Peyer's patch (tissue), 4 donors: Measurements from ENCODE around the gene ZNF143. TPM values are rescaled to one million over a fixed set of nuclear protein-coding genes. Genes with fewer than 3 reads are reported as not detected.
A peak's percentile ranks its signal among the peaks of the same experiment; 100 is the strongest.
"Not testable (repeated sequence)": the region's sequence is repeated elsewhere in the genome, so short reads cannot be mapped to it uniquely, and the experiment has no call there.

Source experiments
- DNase-seq, 3 donors: peaks; one replicate each; pipeline ENCODE4 v3.0.0-alpha.2; 2017 to 2019
- H3K27ac ChIP-seq, 4 donors: fragments of 200-600 bp; sonication (generic); one replicate each; pipeline ENCODE4 v1.5.1; 2016 to 2019
- H3K27me3 ChIP-seq, 2 donors: fragments of 200-600 bp; sonication (generic); one replicate each; pipeline ENCODE4 v1.5.1; 2019
- H3K36me3 ChIP-seq, 3 donors: fragments of 200-600 bp; sonication (generic); one replicate each; pipeline ENCODE4 v1.5.1; 2016 to 2019
- H3K4me1 ChIP-seq, 4 donors: fragments of 200-600 bp; sonication (generic); one replicate each; pipeline ENCODE4 v1.5.1; 2016 to 2019
- H3K4me3 ChIP-seq, 4 donors: fragments of 200-600 bp; sonication (generic); 1 replicate in 3 of 4; 2 replicates in 1 of 4; pipeline ENCODE4 v1.5.1; 2016 to 2019; ENCODE audit warnings: mild to moderate bottlenecking in 1 of 4
- H3K9me3 ChIP-seq, 4 donors: fragments of 200-600 bp; sonication (generic); one replicate each; pipeline ENCODE4 v1.5.1; 2016 to 2019; ENCODE audit warnings: mild to moderate bottlenecking in 1 of 4
- CTCF ChIP-seq, 6 experiments: fragments of 450-650 bp in 4 of 6; fragments of 200-600 bp in 2 of 6; sonication (generic) in 1 of 6; IDR thresholded peaks; one replicate each; pipeline ENCODE4 v1.5.1; 2017 to 2019; ENCODE audit warnings: antibody characterized with exemption in 6 of 6, mild to moderate bottlenecking in 3 of 6, moderate library complexity in 1 of 6
- POLR2A ChIP-seq, 2 donors: fragments of 450-650 bp; IDR thresholded peaks; one replicate each; pipeline ENCODE4 v1.5.1; 2017; ENCODE audit warnings: antibody characterized with exemption in 2 of 2, mild to moderate bottlenecking in 2 of 2, moderate library complexity in 2 of 2
- total RNA-seq, 4 donors: library from RNA; depleted of rRNA; stranded (reverse); fragments of >200 nt; gene quantifications; one replicate each; pipeline ENCODE4 v1.1.0, GENCODE V29; 2016

Gene ZNF143
- total RNA-seq, 4 donors from 2014 or later = 8.5 to 56.1 (median 35.7) TPM

- no peaks in the 10 kb centered on the region for H3K27me3 ChIP-seq
- H3K36me3 ChIP-seq = peaks cover 0 to 81% (median 0%) of the 10 kb centered on the region in 3 donors
- H3K9me3 ChIP-seq = no peaks in the 10 kb centered on the region
- no peak for DNase-seq
- H3K4me1 ChIP-seq = peaks cover 0 to 9% (median 0%) of the 10 kb centered on the region in 4 donors
- H3K4me3 ChIP-seq = no peak overlapping the region
- no peak overlapping the region for H3K27ac ChIP-seq
- TF ChIP-seq POLR2A (IDR thresholded peaks at IDR 0.05) = no peak
- TF ChIP-seq CTCF (IDR thresholded peaks at IDR 0.05) = no peak
Observed at GRCh38 chr11:9498457-9499078, 37.8 kb downstream of the ZNF143 start.

- H3K9me3 ChIP-seq = no peaks in the 10 kb centered on the region
- DNase-seq = peak; percentile 56 to 91 (median 73)
- H3K4me3 ChIP-seq = no peak overlapping the region
- peaks cover 0 to 21% (median 0%) of the 10 kb centered on the region in 3 donors for H3K36me3 ChIP-seq
- H3K27me3 ChIP-seq = no peaks in the 10 kb centered on the region
- peak; percentile 80 to 93 (median 89) for TF ChIP-seq CTCF (IDR thresholded peaks at IDR 0.05)
- TF ChIP-seq POLR2A (IDR thresholded peaks at IDR 0.05) = no peak
- H3K4me1 ChIP-seq = peaks cover 0 to 7% (median 2%) of the 10 kb centered on the region in 4 donors
- H3K27ac ChIP-seq = no peak overlapping the region
Observed at GRCh38 chr11:9506489-9507276, 45.9 kb downstream of the ZNF143 start.

- TF ChIP-seq CTCF (IDR thresholded peaks at IDR 0.05) (no peak), POLR2A (IDR thresholded peaks at IDR 0.05) (no peak)
- no peak for DNase-seq
- Histone ChIP-seq H3K27me3 (no peaks in the 10 kb centered on the region), H3K4me3 (no peak overlapping the region), H3K27ac (no peak overlapping the region), H3K4me1 (peaks cover 0 to 7% (median 2%) of the 10 kb centered on the region in 4 donors), H3K9me3 (no peaks in the 10 kb centered on the region), H3K36me3 (peaks cover 0 to 20% (median 0%) of the 10 kb centered on the region in 3 donors)
Observed at GRCh38 chr11:9507277-9507580, 46.4 kb downstream of the ZNF143 start.

DNA sequence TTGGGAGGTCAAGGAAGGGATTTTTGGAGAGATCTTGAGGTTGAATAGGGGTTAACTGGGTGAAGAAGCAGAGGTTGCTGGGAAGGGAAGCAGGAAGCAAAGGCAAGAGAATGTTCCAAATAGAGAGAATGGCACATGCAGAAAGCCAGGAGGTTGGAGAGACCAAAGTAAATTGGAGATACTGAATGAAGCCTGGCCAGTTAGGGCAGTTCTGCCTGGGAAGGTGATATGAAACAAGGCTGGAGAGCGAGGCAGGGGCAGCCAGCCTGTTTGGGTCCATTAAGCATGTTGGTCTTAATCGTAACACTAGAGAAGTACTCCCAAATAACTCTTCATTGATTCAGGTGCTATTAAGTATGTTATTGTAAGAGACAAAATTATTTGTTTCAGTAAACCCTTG, 48.2 kb downstream of the ZNF143 start:
- Histone ChIP-seq H3K27me3 (no peaks in the 10 kb centered on the region), H3K4me3 (no peak overlapping the region), H3K9me3 (no peaks in the 10 kb centered on the region), H3K36me3 (peaks cover 0 to 29% (median 0%) of the 10 kb centered on the region in 3 donors), H3K27ac (no peak overlapping the region), H3K4me1 (peaks cover 0 to 7% (median 2%) of the 10 kb centered on the region in 4 donors)
- TF ChIP-seq CTCF (IDR thresholded peaks at IDR 0.05) (no peak), POLR2A (IDR thresholded peaks at IDR 0.05) (no peak)
- no peak for DNase-seq

GRCh38 chr11:9512370-9513019, 51.7 kb downstream of the ZNF143 start:
- Histone ChIP-seq H3K27me3 (no peaks in the 10 kb centered on the region), H3K36me3 (peaks cover 4 to 56% (median 6%) of the 10 kb centered on the region in 3 donors), H3K27ac (no peak overlapping the region), H3K4me1 (peaks cover 0 to 7% (median 2%) of the 10 kb centered on the region in 4 donors), H3K9me3 (no peaks in the 10 kb centered on the region), H3K4me3 (no peak overlapping the region)
- DNase-seq = no peak
- TF ChIP-seq POLR2A (IDR thresholded peaks at IDR 0.05) = no peak

DNA sequence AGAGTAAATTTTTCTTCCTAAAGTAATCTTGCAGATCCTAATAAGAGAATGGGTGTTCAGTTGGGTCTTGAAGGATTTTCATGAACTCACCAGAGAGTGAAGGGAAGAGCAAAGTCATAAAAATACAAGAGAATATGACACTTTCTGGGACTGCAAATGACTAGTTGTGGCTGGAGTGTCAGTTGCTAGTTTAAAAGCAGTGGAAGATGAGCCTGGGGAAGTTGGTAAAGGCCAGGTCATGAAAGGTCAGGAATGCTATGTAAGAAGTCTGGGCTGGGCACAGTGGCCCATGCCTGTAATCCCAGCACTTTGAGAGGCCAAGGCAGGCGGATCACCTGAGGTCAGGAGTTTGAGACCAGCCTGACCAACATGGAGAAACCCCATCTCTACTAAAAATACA, 53.8 kb downstream of the ZNF143 start:
- not testable (repeated sequence) for H3K4me3 ChIP-seq, H3K4me1 ChIP-seq, H3K27ac ChIP-seq, DNase-seq, H3K9me3 ChIP-seq, H3K27me3 ChIP-seq
- peaks cover 4 to 51% (median 6%) of the 10 kb centered on the region in 3 donors for H3K36me3 ChIP-seq
